Fibroblast of lung (primary cell): ENCODE results near the gene OR2G3. TPM values are rescaled to one million over a fixed set of nuclear protein-coding genes. Genes with fewer than 3 reads are reported as not detected.

ENCODE experiments used
- DNase-seq, 2 donors: peaks; one replicate each; pipeline versions ENCODE4 v3.0.0 to v3.0.0-alpha.2; 2010; ENCODE audit warnings: low read depth in 2 of 2
- H2AFZ ChIP-seq: 2 replicates; pipeline ENCODE4 v1.5.1; 2012; ENCODE audit warnings: low read length, control low read depth, inconsistent platforms
- H3K27ac ChIP-seq: 2 replicates; pipeline ENCODE4 v1.5.1; 2011; ENCODE audit warnings: low read length, control low read depth; ENCODE audit not compliant: insufficient read depth
- H3K27me3 ChIP-seq: 2 replicates; pipeline ENCODE4 v1.5.1; 2011; ENCODE audit warnings: mild to moderate bottlenecking, low read length; ENCODE audit not compliant: control insufficient read depth, insufficient read depth
- H3K36me3 ChIP-seq: 2 replicates; pipeline ENCODE4 v1.5.1; 2011; ENCODE audit warnings: low read length; ENCODE audit not compliant: control insufficient read depth, insufficient read depth
- H3K4me1 ChIP-seq: 2 replicates; pipeline ENCODE4 v1.5.1; 2011; ENCODE audit warnings: low read length; ENCODE audit not compliant: control insufficient read depth, insufficient read depth; ENCODE audit errors: extremely low read depth
- H3K4me2 ChIP-seq: 2 replicates; pipeline ENCODE4 v1.5.1; 2011; ENCODE audit warnings: low read length, control low read depth; ENCODE audit not compliant: insufficient read depth; ENCODE audit errors: extremely low read depth
- H3K4me3 ChIP-seq, 4 experiments: fragments of 200-600 bp in 1 of 4; sonication (generic) in 1 of 4; replicated peaks in 1 of 4; 2 replicates each; pipeline ENCODE4 v1.5.1; 2011 to 2016; ENCODE audit warnings: low read length in 4 of 4, low read depth in 3 of 4, mild to moderate bottlenecking in 3 of 4, control low read depth in 2 of 4, inconsistent platforms in 1 of 4, mixed read lengths in 1 of 4; ENCODE audit not compliant: insufficient read depth in 1 of 4; ENCODE audit errors: control extremely low read depth in 1 of 4
- H3K79me2 ChIP-seq: 2 replicates; pipeline ENCODE4 v1.5.1; 2012; ENCODE audit warnings: mild to moderate bottlenecking, low read length, inconsistent platforms; ENCODE audit not compliant: control insufficient read depth, insufficient read depth
- H3K9ac ChIP-seq: 2 replicates; pipeline ENCODE4 v1.5.1; 2011; ENCODE audit warnings: mild to moderate bottlenecking, low read length, control low read depth; ENCODE audit not compliant: insufficient read depth
- H3K9me3 ChIP-seq: 2 replicates; pipeline ENCODE4 v1.5.1; 2012; ENCODE audit warnings: low read depth, low read length; ENCODE audit not compliant: control insufficient read depth, insufficient read depth
- H4K20me1 ChIP-seq: 2 replicates; pipeline ENCODE4 v1.5.1; 2011; ENCODE audit warnings: low read length; ENCODE audit not compliant: control insufficient read depth, insufficient read depth; ENCODE audit errors: extremely low read depth
- CTCF ChIP-seq, 2 donors: IDR thresholded peaks in 1 of 2; conservative IDR thresholded peaks in 1 of 2; 1 replicate in 1 of 2; 2 replicates in 1 of 2; pipeline ENCODE4 v1.5.1; 2011 to 2012; ENCODE audit warnings: low read length in 2 of 2, control low read depth in 1 of 2, inconsistent platforms in 1 of 2, low read depth in 1 of 2, mild to moderate bottlenecking in 1 of 2
- EZH2 ChIP-seq: IDR thresholded peaks from 2 replicates; pipeline ENCODE4 v1.5.1; 2012; ENCODE audit warnings: low read length, control low read depth, mild to moderate bottlenecking; ENCODE audit errors: missing control alignments
- polyA plus RNA-seq, 2 donors: library from polyadenylated mRNA; depleted of rRNA in 1 of 2; stranded (reverse) in 1 of 2; unstranded in 1 of 2; fragments of >200 nt; gene quantifications; 2 replicates each; pipeline ENCODE4 v1.2.1, GENCODE V29; 2011 to 2012; ENCODE audit warnings: missing spikeins in 1 of 2
- total RNA-seq: library from RNA; depleted of rRNA; stranded (reverse); fragments of >200 nt; gene quantifications from 2 replicates; pipeline ENCODE4 v1.2.1, GENCODE V29; 2014

OR2G3 gene
- total and polyA plus RNA-seq, 2 donors (not counting 1 experiment from before 2014, with no cell fraction given) = not detected

- Histone ChIP-seq H3K36me3 (no peaks in the 10 kb centered on the region), H3K79me2 (no peaks in the 10 kb centered on the region), H3K27me3 (no peaks in the 10 kb centered on the region), H3K27ac (no peak overlapping the region), H3K4me1 (no peaks in the 10 kb centered on the region), H3K9me3 (no peaks in the 10 kb centered on the region), H2AFZ (no peak overlapping the region), H3K9ac (no peak overlapping the region), H3K4me3 (no peak overlapping the region), H3K4me2 (no peak overlapping the region), H4K20me1 (no peaks in the 10 kb centered on the region)
- DNase-seq = no peak
- no peak for TF ChIP-seq CTCF (conservative IDR thresholded peaks at IDR 0.05 in 1 of 2, IDR thresholded peaks at IDR 0.05 in 1 of 2; ENCODE audit: low read depth in 1 of 2, low read length in 2 of 2)
- no peak for TF ChIP-seq EZH2
Observed at GRCh38 chr1:247653040-247653439, 47.7 kb downstream of the OR2G3 start.

Other genes with a start within 250 kb of the OR2G3 start
- under 0.01 TPM in 1 of 2 replicates, not detected in the other for gene NLRP3, start 189.4 kb upstream of the OR2G3 start, total RNA-seq
- 0.07 and 0.08 TPM in 2 replicates for gene NLRP3, start 189.4 kb upstream of the OR2G3 start, polyA plus RNA-seq
- gene OR2B11, start 147.5 kb upstream of the OR2G3 start, total RNA-seq = not detected in 2 replicates
- not detected in 2 replicates for gene OR2B11, start 147.5 kb upstream of the OR2G3 start, polyA plus RNA-seq
- not detected in 2 replicates for gene OR2C3, start 69.1 kb upstream of the OR2G3 start, total RNA-seq
- gene OR2C3, start 69.1 kb upstream of the OR2G3 start, polyA plus RNA-seq = not detected in 2 replicates
- gene GCSAML, start 56.5 kb upstream of the OR2G3 start, total RNA-seq = not detected in 2 replicates
- not detected in 2 replicates for gene GCSAML, start 56.5 kb upstream of the OR2G3 start, polyA plus RNA-seq
- not detected in 2 replicates for gene OR2G2, start 17.2 kb upstream of the OR2G3 start, total RNA-seq
- gene OR2G2, start 17.2 kb upstream of the OR2G3 start, polyA plus RNA-seq = not detected in 2 replicates
- gene OR13G1, start 74.2 kb downstream of the OR2G3 start, total RNA-seq = not detected in 2 replicates
- not detected in 2 replicates for gene OR13G1, start 74.2 kb downstream of the OR2G3 start, polyA plus RNA-seq
- not detected in 2 replicates for gene OR6F1, start 111.1 kb downstream of the OR2G3 start, total RNA-seq
- gene OR6F1, start 111.1 kb downstream of the OR2G3 start, polyA plus RNA-seq = not detected in 2 replicates
- gene OR14K1, start 133.0 kb downstream of the OR2G3 start, total RNA-seq = not detected in 2 replicates
- gene OR14K1, start 133.0 kb downstream of the OR2G3 start, polyA plus RNA-seq = not detected in 2 replicates
- gene OR14A2, start 142.6 kb downstream of the OR2G3 start, total RNA-seq = not detected in 2 replicates
- not detected in 2 replicates for gene OR14A2, start 142.6 kb downstream of the OR2G3 start, polyA plus RNA-seq
- not detected in 2 replicates for gene OR1C1, start 155.0 kb downstream of the OR2G3 start, total RNA-seq
- gene OR1C1, start 155.0 kb downstream of the OR2G3 start, polyA plus RNA-seq = not detected in 2 replicates
- not detected in 2 replicates for gene OR14A16, start 218.5 kb downstream of the OR2G3 start, total RNA-seq
- gene OR14A16, start 218.5 kb downstream of the OR2G3 start, polyA plus RNA-seq = not detected in 2 replicates
- gene OR11L1, start 236.3 kb downstream of the OR2G3 start, total RNA-seq = not detected in 2 replicates
- gene OR11L1, start 236.3 kb downstream of the OR2G3 start, polyA plus RNA-seq = not detected in 2 replicates